Panc1 (cell line): Measurements from ENCODE around the gene HTRA2. TPM values are rescaled to one million over a fixed set of nuclear protein-coding genes. Genes with fewer than 3 reads are reported as not detected.

Experiments
- total RNA-seq: library from RNA; stranded (reverse); gene quantifications from one replicate; pipeline ENCODE4 v1.2.1, GENCODE V29; 2021; ENCODE audit not compliant: unreplicated experiment

The HTRA2 gene
- total RNA-seq, 1 experiment from 2014 or later, result 21.2 TPM

Other genes starting within 250 kb of the HTRA2 start
- 1.2 TPM for gene SLC4A5, start 186.5 kb upstream of the HTRA2 start, total RNA-seq
- gene DCTN1, start 149.6 kb upstream of the HTRA2 start, total RNA-seq, result 190 TPM
- 3.9 TPM for gene C2orf81, start 108.3 kb upstream of the HTRA2 start, total RNA-seq
- gene WDR54, start 108.2 kb upstream of the HTRA2 start, total RNA-seq, result 27.7 TPM
- 83.1 TPM for gene RTKN, start 88.0 kb upstream of the HTRA2 start, total RNA-seq
- 26.5 TPM for gene INO80B, start 74.8 kb upstream of the HTRA2 start, total RNA-seq
- gene WBP1, start 71.5 kb upstream of the HTRA2 start, total RNA-seq, result 67.6 TPM
- 79.5 TPM for gene MOGS, start 64.6 kb upstream of the HTRA2 start, total RNA-seq
- gene MRPL53, start 57.3 kb upstream of the HTRA2 start, total RNA-seq, result 98.1 TPM
- 24.2 TPM for gene CCDC142, start 46.9 kb upstream of the HTRA2 start, total RNA-seq
- gene TTC31, start 46.9 kb upstream of the HTRA2 start, total RNA-seq, result 38.7 TPM
- 9.6 TPM for gene LBX2, start 30.3 kb upstream of the HTRA2 start, total RNA-seq
- gene PCGF1, start 22.2 kb upstream of the HTRA2 start, total RNA-seq, result 36.8 TPM
- gene TLX2, start 15.5 kb upstream of the HTRA2 start, total RNA-seq, result not detected
- 0.41 TPM for gene DQX1, start 3.7 kb upstream of the HTRA2 start, total RNA-seq
- gene AUP1, start 227 bp upstream of the HTRA2 start, total RNA-seq, result 142 TPM
- 1.0 TPM for gene LOXL3, start 24.0 kb downstream of the HTRA2 start, total RNA-seq
- gene DOK1, start 24.8 kb downstream of the HTRA2 start, total RNA-seq, result 6.2 TPM
- gene M1AP, start 118.4 kb downstream of the HTRA2 start, total RNA-seq, result not detected
- gene SEMA4F, start 124.3 kb downstream of the HTRA2 start, total RNA-seq, result 13.3 TPM